Parathyroid adenoma (tissue), 2 donors: Measurements from ENCODE around the gene ICAM4.

Source experiments
- H2AFZ ChIP-seq: fragments of 300-600 bp; sonication (generic); one replicate; pipeline ENCODE4 v1.7.0; 2017; ENCODE audit warnings: antibody characterized with exemption, mild to moderate bottlenecking
- H3K27ac ChIP-seq: fragments of 300-600 bp; sonication (generic); one replicate; pipeline ENCODE4 v1.7.0; 2017
- H3K27me3 ChIP-seq: fragments of 300-600 bp; sonication (generic); one replicate; pipeline ENCODE4 v1.7.0; 2017; ENCODE audit warnings: low read length; ENCODE audit not compliant: control insufficient read depth, insufficient read depth
- H3K36me3 ChIP-seq: fragments of 300-600 bp; sonication (generic); one replicate; pipeline ENCODE4 v1.7.0; 2017; ENCODE audit warnings: low read length; ENCODE audit not compliant: control insufficient read depth, insufficient read depth
- H3K4me1 ChIP-seq: fragments of 300-600 bp; sonication (generic); one replicate; pipeline ENCODE4 v1.7.0; 2017; ENCODE audit warnings: control low read depth
- H3K4me2 ChIP-seq: fragments of 300-600 bp; sonication (generic); one replicate; pipeline ENCODE4 v1.7.0; 2017; ENCODE audit warnings: low read length
- H3K4me3 ChIP-seq: fragments of 300-600 bp; sonication (generic); one replicate; pipeline ENCODE4 v1.7.0; 2017; ENCODE audit warnings: low read depth, low read length
- H3K79me2 ChIP-seq: fragments of 300-600 bp; sonication (generic); one replicate; pipeline ENCODE4 v1.7.0; 2017; ENCODE audit warnings: control low read depth
- H3K9ac ChIP-seq: fragments of 300-600 bp; sonication (generic); one replicate; pipeline ENCODE4 v1.7.0; 2017; ENCODE audit warnings: mild to moderate bottlenecking
- H3K9me3 ChIP-seq: fragments of 300-600 bp; sonication (generic); one replicate; pipeline ENCODE4 v1.7.0; 2017; ENCODE audit warnings: low read length; ENCODE audit not compliant: control insufficient read depth
- CTCF ChIP-seq: fragments of 300-600 bp; sonication (generic); IDR thresholded peaks from one replicate; pipeline ENCODE4 v1.7.0; 2017; ENCODE audit warnings: antibody characterized with exemption, mild to moderate bottlenecking
- donor health status: primary hyperparathyroidism.

ICAM4 gene

GRCh38 chr19:10315335-10316214 is 28.8 kb downstream of the ICAM4 start, which contains the start of gene FDX2:
FDX2 (minus strand) TSS chr19:10316015; CDS start chr19:10315996, 19 bp downstream.
- H3K4me2 ChIP-seq = peak within 1 kb of the TSS; percentile 94
- peak within 1 kb of the TSS; percentile 98 for H2AFZ ChIP-seq
- peak within 1 kb of the TSS; percentile 68 for H3K27ac ChIP-seq
- H3K4me1 ChIP-seq = peaks cover 9% of the 10 kb centered on the region
- H3K4me3 ChIP-seq = peak within 1 kb of the TSS; percentile 93
- no peaks in the 10 kb centered on the region for H3K36me3 ChIP-seq
- no peaks in the 10 kb centered on the region for H3K79me2 ChIP-seq
- peak within 1 kb of the TSS; percentile 21 for H3K9ac ChIP-seq
- H3K27me3 ChIP-seq = no peaks in the 10 kb centered on the region
- H3K9me3 ChIP-seq = no peaks in the 10 kb centered on the region
- no peak for TF ChIP-seq CTCF

GRCh38 chr19:10316229-10317044 is 29.7 kb downstream of the ICAM4 start:
- no peaks in the 10 kb centered on the region for H3K36me3 ChIP-seq
- H3K4me3 ChIP-seq = peak overlapping the region; percentile 93
- H3K9me3 ChIP-seq = no peaks in the 10 kb centered on the region
- peak overlapping the region; percentile 21 for H3K9ac ChIP-seq
- H3K79me2 ChIP-seq = no peaks in the 10 kb centered on the region
- TF ChIP-seq CTCF = no peak
- H3K27ac ChIP-seq = peak overlapping the region; percentile 68
- H3K4me1 ChIP-seq = peaks cover 9% of the 10 kb centered on the region
- H3K27me3 ChIP-seq = no peaks in the 10 kb centered on the region
- H3K4me2 ChIP-seq = peak overlapping the region; percentile 94
- peak overlapping the region; percentile 98 for H2AFZ ChIP-seq

- Histone ChIP-seq H2AFZ (no peak overlapping the region), H3K9me3 (no peaks in the 10 kb centered on the region), H3K4me2 (no peak overlapping the region), H3K9ac (no peak overlapping the region), H3K4me1 (peaks cover 9% of the 10 kb centered on the region), H3K4me3 (no peak overlapping the region), H3K79me2 (no peaks in the 10 kb centered on the region), H3K27ac (no peak overlapping the region), H3K27me3 (no peaks in the 10 kb centered on the region), H3K36me3 (no peaks in the 10 kb centered on the region)
- TF ChIP-seq CTCF = no peak
Observed at GRCh38 chr19:10317045-10317856, 30.5 kb downstream of the ICAM4 start.

GRCh38 chr19:10317857-10318462 is 31.2 kb downstream of the ICAM4 start:
- Histone ChIP-seq H3K27me3 (no peaks in the 10 kb centered on the region), H3K27ac (no peak overlapping the region), H3K79me2 (no peaks in the 10 kb centered on the region), H3K4me2 (no peak overlapping the region), H3K36me3 (no peaks in the 10 kb centered on the region), H3K4me1 (peaks cover 9% of the 10 kb centered on the region), H3K9ac (no peak overlapping the region), H3K9me3 (no peaks in the 10 kb centered on the region), H2AFZ (no peak overlapping the region), H3K4me3 (no peak overlapping the region)
- TF ChIP-seq CTCF = no peak
